GM21619 (cell line): ENCODE results near the gene RNU6-9.

Source experiments
- ATAC-seq: cut with Tn5 transposase; IDR thresholded peaks from one replicate; pipeline ENCODE4 v1.9.1; 2021; ENCODE audit not compliant: unreplicated experiment

RNU6-9 gene

GRCh38 chr19:861756-862580 lies 31.3 kb upstream of the RNU6-9 start:
- ATAC-seq, result no peak

GRCh38 chr19:862581-863314 lies 30.5 kb upstream of the RNU6-9 start:
- no peak for ATAC-seq

- ATAC-seq, result no peak
Measured at GRCh38 chr19:863315-863620, 30.0 kb upstream of the RNU6-9 start.

GRCh38 chr19:866769-867300 lies 26.4 kb upstream of the RNU6-9 start:
- ATAC-seq, result no peak

GRCh38 chr19:867301-867793 lies 25.9 kb upstream of the RNU6-9 start:
- no peak for ATAC-seq

GRCh38 chr19:867855-868457 lies 25.3 kb upstream of the RNU6-9 start:
- ATAC-seq, result no peak

GRCh38 chr19:868458-869244 lies 24.6 kb upstream of the RNU6-9 start:
- ATAC-seq, result no peak

- no peak for ATAC-seq
Measured at GRCh38 chr19:869245-870177, 23.8 kb upstream of the RNU6-9 start.

- no peak for ATAC-seq
Measured at GRCh38 chr19:870314-870713, 23.0 kb upstream of the RNU6-9 start.

GRCh38 chr19:870963-871401 lies 22.3 kb upstream of the RNU6-9 start:
- no peak for ATAC-seq

GRCh38 chr19:871446-872265 lies 21.6 kb upstream of the RNU6-9 start:
- ATAC-seq, result no peak

GRCh38 chr19:872266-872951 lies 20.9 kb upstream of the RNU6-9 start:
- ATAC-seq, result no peak

GRCh38 chr19:873084-873483 lies 20.2 kb upstream of the RNU6-9 start:
- no peak for ATAC-seq

- no peak for ATAC-seq
Measured at GRCh38 chr19:873561-874041, 19.7 kb upstream of the RNU6-9 start.

GRCh38 chr19:875265-875879 lies 17.9 kb upstream of the RNU6-9 start:
- ATAC-seq, result no peak

GRCh38 chr19:876089-876488 lies 17.2 kb upstream of the RNU6-9 start:
- ATAC-seq, result no peak

GRCh38 chr19:876780-877314 lies 16.4 kb upstream of the RNU6-9 start:
- no peak for ATAC-seq
